Liver (tissue), 9 donors: ENCODE results near the gene SHC3. TPM values are rescaled to one million over a fixed set of nuclear protein-coding genes. Genes with fewer than 3 reads are reported as not detected.

Experiments
- DNase-seq: peaks from one replicate; pipeline ENCODE4 v3.0.0-alpha.2; 2017; ENCODE audit warnings: low spot score
- H3K27ac ChIP-seq, 2 donors: one replicate each; pipeline ENCODE4 v1.7.0; 2013; ENCODE audit warnings: inconsistent platforms in 2 of 2, low read length in 2 of 2, control low read depth in 1 of 2, low read depth in 1 of 2, mild to moderate bottlenecking in 1 of 2
- H3K27me3 ChIP-seq, 4 donors: one replicate each; pipeline versions ENCODE4 v1.6.1 to v1.7.0; 2013; ENCODE audit warnings: low read length in 3 of 4, inconsistent platforms in 1 of 4, mild to moderate bottlenecking in 1 of 4, moderate library complexity in 1 of 4; ENCODE audit not compliant: control insufficient read depth in 4 of 4, insufficient read depth in 4 of 4
- H3K36me3 ChIP-seq, 4 donors: one replicate each; pipeline versions ENCODE4 v1.6.1 to v1.7.0; 2013; ENCODE audit warnings: low read length in 3 of 4, mild to moderate bottlenecking in 3 of 4, low read depth in 1 of 4, moderate library complexity in 1 of 4; ENCODE audit not compliant: control insufficient read depth in 4 of 4, insufficient read depth in 3 of 4
- H3K4me1 ChIP-seq, 4 donors: one replicate each; pipeline versions ENCODE4 v1.6.1 to v1.7.0; 2013; ENCODE audit warnings: low read length in 3 of 4, mild to moderate bottlenecking in 3 of 4, moderate library complexity in 1 of 4; ENCODE audit not compliant: control insufficient read depth in 4 of 4, insufficient read depth in 4 of 4
- H3K4me3 ChIP-seq, 3 donors: one replicate each; pipeline versions ENCODE4 v1.6.1 to v1.7.0; 2013; ENCODE audit warnings: low read length in 3 of 3, control low read depth in 1 of 3, low read depth in 1 of 3, mild to moderate bottlenecking in 1 of 3
- H3K9ac ChIP-seq, 2 donors: one replicate each; pipeline ENCODE4 v1.7.0; 2013; ENCODE audit warnings: low read length in 2 of 2, mild to moderate bottlenecking in 2 of 2, moderate library complexity in 2 of 2, control low read depth in 1 of 2, low read depth in 1 of 2
- H3K9me3 ChIP-seq, 4 donors: one replicate each; pipeline versions ENCODE4 v1.6.1 to v1.7.0; 2013; ENCODE audit warnings: low read length in 3 of 4; ENCODE audit not compliant: control insufficient read depth in 4 of 4
- ATF3 ChIP-seq: IDR thresholded peaks from 2 replicates; pipeline ENCODE4 v1.6.1; 2016; ENCODE audit warnings: antibody characterized with exemption
- EGR1 ChIP-seq, 2 donors: IDR thresholded peaks; 2 replicates each; pipeline ENCODE4 v1.6.1; 2016 to 2018; ENCODE audit warnings: antibody characterized with exemption in 2 of 2, low read depth in 2 of 2
- FOXA2 ChIP-seq: IDR thresholded peaks from 2 replicates; pipeline ENCODE4 v1.6.1; 2016; ENCODE audit warnings: antibody characterized with exemption
- GABPA ChIP-seq, 2 donors: IDR thresholded peaks in 1 of 2; conservative IDR thresholded peaks in 1 of 2; 2 replicates each; pipeline ENCODE4 v1.6.1; 2016; ENCODE audit warnings: antibody characterized with exemption in 2 of 2, mild to moderate bottlenecking in 1 of 2, moderate library complexity in 1 of 2
- JUND ChIP-seq, 2 donors: IDR thresholded peaks; 2 replicates each; pipeline ENCODE4 v1.6.1; 2016; ENCODE audit warnings: antibody characterized with exemption in 2 of 2
- NR2F2 ChIP-seq: IDR thresholded peaks from 2 replicates; pipeline ENCODE4 v1.6.1; 2016; ENCODE audit warnings: antibody characterized with exemption
- RAD21 ChIP-seq, 2 donors: IDR thresholded peaks; 2 replicates each; pipeline ENCODE4 v1.6.1; 2016; ENCODE audit warnings: antibody characterized with exemption in 2 of 2, mild to moderate bottlenecking in 2 of 2
- RXRA ChIP-seq, 2 donors: IDR thresholded peaks; 2 replicates each; pipeline ENCODE4 v1.6.1; 2017 to 2018; ENCODE audit warnings: antibody characterized with exemption in 2 of 2, mild to moderate bottlenecking in 1 of 2
- TAF1 ChIP-seq: conservative IDR thresholded peaks from 2 replicates; pipeline ENCODE4 v1.6.1; 2016; ENCODE audit warnings: antibody characterized with exemption, mild to moderate bottlenecking
- YY1 ChIP-seq: IDR thresholded peaks from 2 replicates; pipeline ENCODE4 v1.6.1; 2016; ENCODE audit warnings: antibody characterized with exemption, mild to moderate bottlenecking
- ZBTB33 ChIP-seq: IDR thresholded peaks from 2 replicates; pipeline ENCODE4 v1.6.1; 2016; ENCODE audit warnings: antibody characterized with exemption
- WGBS: extraction: QIAGEN DNeasy Blood & Tissue Kit; methylation state at CpG from one replicate; pipeline ENCODE4 v1.1.7; 2013; 5-methylcytosine and 5-hydroxymethylcytosine counted together
- polyA plus RNA-seq, 2 donors: library from polyadenylated mRNA; stranded (reverse) in 1 of 2; unstranded in 1 of 2; fragments of 200-250 nt in 1 of 2; fragments of >200 nt in 1 of 2; fragmentation: Nextera tagmentation in 1 of 2; extraction: Ambion mirVana in 1 of 2; gene quantifications; one replicate each; pipeline versions ENCODE4 v1.2.1 to v1.2.3, GENCODE V29; 2013 to 2015
- total RNA-seq, 2 donors: library from RNA; depleted of rRNA; stranded (reverse); fragments of >200 nt; gene quantifications; one replicate each; pipeline ENCODE4 v1.2.3, GENCODE V29; 2014
- TF ChIP-seq, protein P1 (sequence below): IDR thresholded peaks from 2 replicates; pipeline ENCODE4 v1.6.1; 2016; ENCODE audit warnings: antibody characterized with exemption, mild to moderate bottlenecking
- donor health status: healthy.
- donor health status: healthy.
- donor health status: healthy.
- donor health status: healthy.
- donor health status: healthy.

SHC3 gene
- total and polyA plus RNA-seq, 4 donors, result 0.03 to 0.08 (median 0.04) TPM

- WGBS, result 43% methylated on average over 7 of the region's 7 CpGs
- Histone ChIP-seq H3K27me3 (peaks cover 0 to 11% (median under 1%) of the 10 kb centered on the region in 4 donors), H3K4me1 (peaks cover 0 to 24% (median 19%) of the 10 kb centered on the region in 4 donors), H3K27ac (no peak overlapping the region), H3K9me3 (no peaks in the 10 kb centered on the region), H3K4me3 (no peak overlapping the region), H3K9ac (no peak overlapping the region), H3K36me3 (no peaks in the 10 kb centered on the region)
- DNase-seq, result no peak
- TF ChIP-seq RXRA (IDR thresholded peaks at IDR 0.05) (no peak), JUND (IDR thresholded peaks at IDR 0.05) (no peak), RAD21 (IDR thresholded peaks at IDR 0.05) (no peak), ATF3 (no peak), YY1 (no peak), EGR1 (IDR thresholded peaks at IDR 0.05; ENCODE audit: low read depth in 2 of 2) (no peak), TAF1 (no peak), ZBTB33 (no peak)
- TF ChIP-seq, protein P1, sequence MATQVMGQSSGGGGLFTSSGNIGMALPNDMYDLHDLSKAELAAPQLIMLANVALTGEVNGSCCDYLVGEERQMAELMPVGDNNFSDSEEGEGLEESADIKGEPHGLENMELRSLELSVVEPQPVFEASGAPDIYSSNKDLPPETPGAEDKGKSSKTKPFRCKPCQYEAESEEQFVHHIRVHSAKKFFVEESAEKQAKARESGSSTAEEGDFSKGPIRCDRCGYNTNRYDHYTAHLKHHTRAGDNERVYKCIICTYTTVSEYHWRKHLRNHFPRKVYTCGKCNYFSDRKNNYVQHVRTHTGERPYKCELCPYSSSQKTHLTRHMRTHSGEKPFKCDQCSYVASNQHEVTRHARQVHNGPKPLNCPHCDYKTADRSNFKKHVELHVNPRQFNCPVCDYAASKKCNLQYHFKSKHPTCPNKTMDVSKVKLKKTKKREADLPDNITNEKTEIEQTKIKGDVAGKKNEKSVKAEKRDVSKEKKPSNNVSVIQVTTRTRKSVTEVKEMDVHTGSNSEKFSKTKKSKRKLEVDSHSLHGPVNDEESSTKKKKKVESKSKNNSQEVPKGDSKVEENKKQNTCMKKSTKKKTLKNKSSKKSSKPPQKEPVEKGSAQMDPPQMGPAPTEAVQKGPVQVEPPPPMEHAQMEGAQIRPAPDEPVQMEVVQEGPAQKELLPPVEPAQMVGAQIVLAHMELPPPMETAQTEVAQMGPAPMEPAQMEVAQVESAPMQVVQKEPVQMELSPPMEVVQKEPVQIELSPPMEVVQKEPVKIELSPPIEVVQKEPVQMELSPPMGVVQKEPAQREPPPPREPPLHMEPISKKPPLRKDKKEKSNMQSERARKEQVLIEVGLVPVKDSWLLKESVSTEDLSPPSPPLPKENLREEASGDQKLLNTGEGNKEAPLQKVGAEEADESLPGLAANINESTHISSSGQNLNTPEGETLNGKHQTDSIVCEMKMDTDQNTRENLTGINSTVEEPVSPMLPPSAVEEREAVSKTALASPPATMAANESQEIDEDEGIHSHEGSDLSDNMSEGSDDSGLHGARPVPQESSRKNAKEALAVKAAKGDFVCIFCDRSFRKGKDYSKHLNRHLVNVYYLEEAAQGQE, result no peak
Measured at GRCh38 chr9:88988796-88989641, 189.6 kb downstream of the SHC3 start.

DNA sequence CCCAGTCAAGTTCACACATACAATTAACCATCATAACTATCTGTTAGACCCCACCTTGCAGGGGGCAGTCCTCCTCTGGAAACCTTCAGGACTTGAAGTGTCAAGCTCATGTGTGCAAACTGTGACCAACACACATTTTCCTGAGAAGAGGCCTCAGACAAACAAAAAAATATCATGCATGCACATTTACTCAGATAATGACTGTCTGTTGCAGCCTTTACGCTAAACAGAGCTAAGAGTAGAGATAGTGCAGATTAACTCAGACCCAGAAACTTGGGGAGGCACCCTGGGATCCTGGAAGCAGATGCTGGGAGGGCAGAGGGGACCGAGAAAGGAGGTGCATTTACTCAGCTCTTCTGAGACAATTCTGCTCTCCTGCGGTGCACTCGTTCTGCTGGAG, 191.0 kb downstream of the SHC3 start:
- Histone ChIP-seq H3K9ac (no peak overlapping the region), H3K27ac (no peak overlapping the region), H3K9me3 (no peaks in the 10 kb centered on the region), H3K4me3 (no peak overlapping the region), H3K4me1 (peaks cover 0 to 14% (median 10%) of the 10 kb centered on the region in 4 donors), H3K27me3 (peaks cover 0 to 13% (median under 1%) of the 10 kb centered on the region in 4 donors), H3K36me3 (no peaks in the 10 kb centered on the region)
- DNase-seq, result no peak
- WGBS, result 90% methylated on average over 4 of the region's 4 CpGs
- TF ChIP-seq GABPA (IDR thresholded peaks at IDR 0.05 in 1 of 2, conservative IDR thresholded peaks at IDR 0.05 in 1 of 2), result no peak

DNA sequence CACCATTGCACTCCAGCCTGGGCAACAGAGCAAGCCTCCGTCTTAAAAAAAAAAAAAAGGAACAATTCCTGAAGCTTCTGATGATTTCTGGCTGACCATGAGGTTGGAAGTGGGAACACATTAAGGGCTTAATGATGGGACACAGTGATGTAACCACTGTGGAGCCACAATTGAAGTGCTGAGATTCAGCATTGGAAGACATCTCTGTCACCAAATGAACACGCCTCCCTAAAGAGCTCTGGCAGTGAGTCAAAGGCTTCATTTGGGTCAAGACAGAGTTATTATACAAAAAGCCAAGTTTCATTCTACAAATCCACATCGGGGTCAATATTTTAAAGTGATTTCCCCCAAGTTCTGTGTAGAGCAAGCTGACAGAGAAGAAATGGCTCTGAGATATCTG, 191.8 kb downstream of the SHC3 start:
- no peak overlapping the region for H3K27ac ChIP-seq
- no peak for TF ChIP-seq RAD21 (IDR thresholded peaks at IDR 0.05)
- TF ChIP-seq NR2F2, result no peak
- TF ChIP-seq FOXA2, result no peak
- no peak for TF ChIP-seq ATF3
- no peak for TF ChIP-seq GABPA (IDR thresholded peaks at IDR 0.05 in 1 of 2, conservative IDR thresholded peaks at IDR 0.05 in 1 of 2)
- no peak overlapping the region for H3K9ac ChIP-seq
- H3K4me1 ChIP-seq, result peaks cover 0 to 6% (median 3%) of the 10 kb centered on the region in 4 donors
- no peaks in the 10 kb centered on the region for H3K9me3 ChIP-seq
- DNase-seq, result no peak
- WGBS, result 75% methylated on average over 3 of the region's 3 CpGs
- no peaks in the 10 kb centered on the region for H3K36me3 ChIP-seq
- H3K4me3 ChIP-seq, result no peak overlapping the region
- peaks cover 0 to 9% (median 0%) of the 10 kb centered on the region in 4 donors for H3K27me3 ChIP-seq
